Fibroblast of skin of right quadriceps (primary cell): Measurements from ENCODE around the gene CLIP2.
"Not testable (repeated sequence)": the region's sequence is repeated elsewhere in the genome, so short reads cannot be mapped to it uniquely, and the experiment has no call there.

Experiments
- DNase-seq: peaks from one replicate; pipeline ENCODE4 v3.0.0-alpha.2; 2013

Gene CLIP2

DNA sequence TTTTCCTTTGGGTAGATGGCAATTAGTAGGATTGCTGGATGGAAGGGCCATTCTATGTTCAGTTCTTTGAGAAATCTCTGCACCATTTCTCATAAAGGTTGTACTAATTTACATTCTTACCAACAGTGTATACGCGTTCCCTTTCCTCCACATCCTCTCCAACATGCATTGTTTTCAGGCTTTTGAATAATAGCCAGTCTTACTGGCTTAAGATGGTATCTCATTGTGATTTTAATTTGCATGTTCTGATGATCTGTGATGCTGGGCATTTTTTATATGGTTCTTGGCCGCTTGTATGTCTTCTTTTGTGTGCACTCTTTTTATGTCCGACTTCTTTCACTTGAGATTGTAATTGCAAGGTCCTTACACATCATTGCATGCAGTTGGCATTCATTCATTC lies 11.7 kb downstream of the CLIP2 start:
- DNase-seq: no peak

GRCh38 chr7:74302745-74303221 lies 13.6 kb downstream of the CLIP2 start:
- DNase-seq: no peak

DNA sequence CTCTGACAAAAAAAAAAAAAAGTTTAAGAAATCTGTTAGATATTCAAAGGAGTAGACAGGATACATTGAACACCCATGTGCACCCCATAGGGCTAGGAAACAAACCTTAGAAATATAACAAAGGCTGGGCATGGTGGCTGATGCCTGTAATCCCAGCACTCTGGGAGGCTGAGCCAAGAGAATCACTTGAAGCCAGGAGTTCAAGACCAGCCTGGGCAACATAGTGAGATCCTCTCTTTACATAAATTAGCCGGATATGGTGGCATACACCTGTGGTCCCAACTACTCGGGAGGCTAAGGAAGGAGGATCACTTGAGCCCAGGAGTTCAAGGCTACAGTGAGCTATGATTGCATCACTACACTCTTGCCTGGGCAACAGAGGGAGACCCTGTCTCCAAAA lies 15.3 kb downstream of the CLIP2 start:
- DNase-seq: no peak

- DNase-seq: no peak
These were observed 17.0 kb downstream of the CLIP2 start for GRCh38 chr7:74306004-74306729.

GRCh38 chr7:74306730-74307469 lies 17.7 kb downstream of the CLIP2 start:
- peak; percentile 72 for DNase-seq

DNA sequence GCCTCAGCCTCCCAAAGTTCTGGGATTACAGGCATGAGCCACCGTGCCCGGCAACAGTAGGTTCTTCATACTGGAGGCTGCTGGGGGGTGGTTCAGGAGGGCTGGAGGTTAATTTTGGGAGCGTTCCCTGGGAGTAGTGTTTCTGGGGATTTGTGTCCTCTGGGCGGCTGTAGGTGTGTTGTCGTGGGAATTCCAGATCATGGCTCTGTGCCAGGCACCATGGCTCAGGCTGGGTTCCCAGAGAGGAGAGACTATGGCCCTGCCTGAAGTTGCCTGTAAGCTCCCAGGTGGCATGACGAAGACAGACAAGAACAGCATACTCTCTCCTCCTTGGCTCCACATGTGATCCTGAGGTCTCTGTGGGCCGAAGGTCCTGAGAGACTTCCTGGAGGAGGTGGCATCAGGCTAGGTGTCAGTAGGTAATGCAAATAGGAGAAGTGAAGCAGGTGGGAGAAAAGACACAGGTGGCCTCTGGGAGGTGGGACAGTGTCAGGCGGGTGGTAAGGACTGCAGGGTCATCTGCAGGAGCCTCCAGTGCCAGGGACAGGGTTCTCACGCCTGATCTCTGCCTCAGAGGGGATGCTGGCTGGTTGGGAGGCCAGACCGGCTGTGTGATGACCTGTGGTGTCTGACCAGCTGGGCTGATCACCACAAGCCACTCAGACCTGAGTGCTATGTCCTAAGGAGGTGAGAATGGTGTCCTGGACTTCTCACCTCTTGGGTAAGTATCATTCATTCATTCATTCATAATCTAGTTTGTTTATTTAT lies 18.7 kb downstream of the CLIP2 start:
- no peak for DNase-seq

- DNase-seq: no peak
These were observed 20.0 kb downstream of the CLIP2 start for GRCh38 chr7:74309181-74309580.

DNA sequence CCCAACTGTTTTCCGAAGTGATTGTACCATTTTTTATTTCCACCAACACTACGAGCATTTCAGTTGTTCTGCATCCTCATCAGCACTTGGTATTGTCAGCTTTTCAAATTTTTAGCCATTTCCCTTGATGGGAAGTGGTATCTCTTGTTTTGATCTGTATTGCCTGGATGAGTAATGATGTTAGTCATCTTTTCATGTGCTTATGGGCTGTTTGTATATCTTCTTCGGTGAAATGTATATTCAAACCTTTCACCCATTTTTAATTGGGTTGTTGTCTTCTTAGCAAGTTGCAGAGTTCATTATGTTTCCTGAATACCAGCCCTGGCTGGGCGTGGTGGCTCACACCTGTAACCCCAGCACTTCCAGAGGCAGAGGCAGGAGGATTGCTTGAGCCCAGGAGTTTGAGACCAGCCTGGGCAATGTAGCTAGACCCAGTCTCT lies 22.1 kb downstream of the CLIP2 start:
- DNase-seq: peak; percentile 34

GRCh38 chr7:74312418-74313028 lies 23.3 kb downstream of the CLIP2 start:
- no peak for DNase-seq

DNA sequence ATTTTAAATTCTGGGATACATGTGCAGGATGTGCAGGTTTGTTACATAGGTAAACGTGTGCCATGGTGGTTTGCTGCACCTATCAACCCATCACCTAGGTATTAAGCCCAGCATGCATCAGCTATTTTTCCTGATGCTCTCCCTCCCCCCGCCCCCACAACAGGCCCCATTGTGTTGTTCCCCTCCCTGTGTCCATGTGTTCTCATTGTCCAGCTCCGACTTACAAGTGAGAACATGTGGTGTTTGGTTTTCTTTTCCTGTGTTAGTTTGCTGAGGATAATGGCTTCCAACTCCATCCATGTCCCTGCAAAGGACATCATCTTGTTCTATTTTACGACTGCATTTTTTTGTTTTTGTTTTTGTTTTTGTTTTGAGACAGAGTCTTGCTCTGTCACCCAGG lies 26.7 kb downstream of the CLIP2 start:
- not testable (repeated sequence) for DNase-seq

DNA sequence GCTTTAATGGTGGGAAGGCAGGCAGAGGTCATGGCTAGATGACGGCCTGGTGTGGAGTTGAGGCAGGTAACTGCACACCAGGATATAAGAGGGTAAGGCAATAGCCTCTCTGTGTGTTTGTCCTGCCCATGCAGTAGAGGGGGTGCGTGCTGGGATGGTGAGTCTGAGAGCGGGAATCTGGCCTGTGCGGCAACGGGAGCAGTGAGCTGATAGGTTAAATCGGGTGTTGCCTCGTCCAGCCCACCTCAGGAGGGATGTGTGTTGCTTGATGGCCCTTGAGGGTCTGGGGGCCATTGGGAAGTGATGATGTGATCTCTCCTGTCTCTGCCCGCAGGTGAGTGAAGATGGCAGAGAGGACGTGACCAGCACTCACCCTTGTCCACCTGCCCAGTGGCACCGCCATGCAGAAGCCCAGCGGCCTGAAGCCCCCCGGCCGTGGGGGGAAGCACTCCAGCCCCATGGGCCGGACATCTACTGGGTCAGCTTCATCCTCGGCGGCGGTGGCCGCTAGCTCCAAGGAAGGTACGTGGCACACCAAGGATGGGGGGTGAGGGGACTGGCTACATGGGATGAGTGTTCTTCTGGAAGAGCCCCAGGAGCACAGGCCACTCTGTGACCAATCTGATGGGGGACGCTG lies 28.1 kb downstream of the CLIP2 start:
- DNase-seq: no peak

DNA sequence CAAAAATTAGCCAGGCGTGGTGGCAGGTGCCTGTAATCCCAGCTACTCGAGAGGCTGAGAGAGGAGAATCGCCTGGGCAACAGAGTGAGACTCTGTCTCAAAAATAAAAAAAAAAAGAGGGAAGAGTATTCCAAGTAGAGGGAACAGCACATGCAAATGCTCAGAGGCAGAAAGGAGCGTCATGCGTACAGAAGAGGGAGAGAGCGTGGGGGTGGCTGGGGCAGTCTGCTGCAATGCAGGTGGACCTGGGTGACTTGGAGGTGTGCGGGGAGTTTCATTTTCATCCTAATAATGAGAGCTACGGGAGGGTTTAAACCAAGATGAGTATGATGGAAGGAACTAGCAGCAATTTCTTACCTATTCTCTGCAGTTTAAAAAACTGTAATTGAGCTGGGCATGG lies 28.8 kb downstream of the CLIP2 start:
- no peak for DNase-seq

- DNase-seq: no peak
These were observed 31.5 kb downstream of the CLIP2 start for GRCh38 chr7:74320645-74321221.

DNA sequence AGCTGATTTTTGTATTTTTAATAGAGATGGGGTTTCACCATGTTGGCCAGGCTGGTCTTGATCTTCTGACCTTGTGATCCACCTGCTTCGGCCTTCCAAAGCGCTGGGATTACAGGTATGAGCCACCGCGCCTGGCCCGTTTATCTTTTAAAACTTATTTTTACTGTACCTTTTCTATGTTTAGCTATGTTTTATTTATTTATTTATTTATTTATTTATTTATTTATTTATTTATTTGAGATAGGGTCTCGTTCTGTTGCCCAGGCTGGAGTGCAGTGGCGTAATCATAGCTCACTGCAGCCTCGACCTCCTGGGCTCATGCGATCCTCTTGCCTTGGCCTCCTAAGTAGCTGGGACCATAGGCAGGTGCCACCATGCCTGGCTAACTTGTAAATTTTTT lies 33.7 kb downstream of the CLIP2 start:
- DNase-seq: not testable (repeated sequence)

- no peak for DNase-seq
These were observed 35.5 kb downstream of the CLIP2 start for GRCh38 chr7:74324531-74325209.

DNA sequence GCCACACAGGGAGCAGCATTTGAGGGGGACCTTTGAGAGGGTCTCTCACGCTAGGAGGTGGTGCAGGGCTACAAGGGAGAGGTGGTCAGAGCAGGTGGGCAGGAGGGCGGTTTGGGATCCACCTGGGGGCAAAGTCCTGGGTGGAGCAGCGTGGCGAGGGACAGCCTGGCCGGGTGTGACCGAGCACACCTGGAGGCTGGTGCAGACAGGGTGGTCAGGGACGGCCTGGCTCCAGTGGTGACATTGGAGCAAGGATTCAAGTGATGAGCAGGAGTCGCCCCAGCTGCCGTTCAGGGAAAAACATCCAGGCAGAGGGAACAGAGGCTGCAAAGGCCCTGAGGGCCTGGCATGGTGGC lies 36.0 kb downstream of the CLIP2 start:
- no peak for DNase-seq

GRCh38 chr7:74329225-74329624 lies 40.0 kb downstream of the CLIP2 start:
- DNase-seq: no peak

GRCh38 chr7:74332373-74333176 lies 43.4 kb downstream of the CLIP2 start:
- DNase-seq: no peak

DNA sequence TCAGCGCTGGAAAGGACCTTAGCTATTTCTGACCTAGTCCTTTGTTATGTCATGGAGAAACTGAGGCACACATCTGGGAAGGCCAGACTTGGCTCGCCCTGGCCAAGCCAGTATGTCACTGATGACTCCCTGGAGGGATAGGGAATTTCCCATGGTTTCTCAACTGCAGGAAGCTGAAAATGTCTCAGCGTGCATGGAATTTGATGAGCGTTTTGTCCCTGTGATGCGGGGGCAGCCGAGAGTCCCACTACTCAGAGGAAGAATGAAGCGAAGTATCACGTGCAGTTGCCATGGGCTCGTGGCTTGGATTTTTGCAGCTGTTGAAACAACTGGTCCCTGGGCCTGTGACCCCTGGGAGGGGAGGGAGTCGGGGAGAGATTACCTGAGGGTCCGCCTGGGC lies 44.8 kb downstream of the CLIP2 start:
- peak; percentile 71 for DNase-seq

- DNase-seq: no peak
These were observed 48.7 kb downstream of the CLIP2 start for GRCh38 chr7:74337926-74338325.
